ENCODE data around the gene ACOT7.

The ACOT7 gene

DNA sequence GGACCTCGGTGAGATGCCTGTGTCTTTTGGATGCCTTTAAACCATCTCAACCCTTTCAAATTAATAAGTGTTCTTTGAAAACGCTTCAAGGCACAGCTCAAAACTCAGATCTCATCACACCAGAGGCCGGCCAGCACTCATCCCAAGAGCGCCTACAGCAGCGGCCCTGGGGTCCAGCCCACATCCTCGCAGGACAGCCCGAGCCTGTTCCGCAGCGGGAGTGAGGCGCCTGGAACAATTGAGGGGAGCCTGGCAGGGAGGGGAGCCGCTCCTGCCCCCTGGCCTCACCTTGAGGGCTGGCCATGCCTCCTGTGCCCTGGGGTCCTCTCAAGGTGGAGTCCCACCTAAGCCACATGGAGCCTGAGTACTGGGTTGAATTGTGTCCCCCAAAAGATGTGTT is 37.9 kb downstream of the ACOT7 start:
- Histone ChIP-seq H3K4me1 (ENCODE audit: insufficient read depth, low read length) (peaks cover 20% of the 10 kb centered on the region; the same call in 1 of the 2 replicates), H3K9ac (ENCODE audit: low read depth, low read length) (no peak overlapping the region), H3K36me3 (ENCODE audit: insufficient read depth, low read depth, low read length) (no peaks in the 10 kb centered on the region), H3K27ac (ENCODE audit: low read length) (no peak overlapping the region), H3K4me3 (ENCODE audit: low read length) (no peak overlapping the region), H3K27me3 (ENCODE audit: insufficient read depth, low read length) (no peaks in the 10 kb centered on the region), H3K9me3 (ENCODE audit: insufficient read depth, low read depth, low read length) (no peaks in the 10 kb centered on the region)

DNA sequence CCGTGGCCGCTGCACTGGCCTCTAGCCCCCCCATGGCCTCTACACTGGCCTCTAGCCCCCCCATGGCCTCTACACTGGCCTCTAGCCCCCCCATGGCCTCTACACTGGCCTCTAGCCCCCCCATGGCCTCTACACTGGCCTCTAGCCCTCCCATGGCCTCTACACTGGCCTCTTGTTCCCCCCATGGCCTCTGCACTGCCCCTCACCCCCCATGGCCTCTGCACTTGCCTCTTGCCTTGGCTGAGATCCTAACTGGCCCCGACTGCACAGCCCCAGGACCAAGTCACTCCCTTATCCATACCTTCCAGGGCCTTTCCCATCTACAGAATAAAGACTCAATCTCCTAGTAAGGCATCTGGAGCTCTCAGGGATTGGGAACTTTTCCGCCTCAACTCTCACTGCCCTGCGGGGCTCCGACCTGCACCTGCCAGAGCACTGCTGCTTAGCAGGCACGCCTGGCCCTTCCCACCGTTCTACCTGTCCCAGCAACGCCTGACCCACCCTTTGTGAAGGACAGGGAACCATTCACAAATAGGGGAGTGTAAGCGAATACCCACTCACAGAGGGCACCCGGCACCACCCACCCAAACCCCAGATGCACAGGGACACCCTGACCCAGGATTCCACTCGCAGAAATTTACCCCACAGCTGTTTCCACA is 38.8 kb downstream of the ACOT7 start:
- peaks cover 13% of the 10 kb centered on the region; the same call in 1 of the 2 replicates for H3K4me1 ChIP-seq (ENCODE audit: insufficient read depth, low read length)
- no peaks in the 10 kb centered on the region for H3K36me3 ChIP-seq (ENCODE audit: insufficient read depth, low read depth, low read length)

DNA sequence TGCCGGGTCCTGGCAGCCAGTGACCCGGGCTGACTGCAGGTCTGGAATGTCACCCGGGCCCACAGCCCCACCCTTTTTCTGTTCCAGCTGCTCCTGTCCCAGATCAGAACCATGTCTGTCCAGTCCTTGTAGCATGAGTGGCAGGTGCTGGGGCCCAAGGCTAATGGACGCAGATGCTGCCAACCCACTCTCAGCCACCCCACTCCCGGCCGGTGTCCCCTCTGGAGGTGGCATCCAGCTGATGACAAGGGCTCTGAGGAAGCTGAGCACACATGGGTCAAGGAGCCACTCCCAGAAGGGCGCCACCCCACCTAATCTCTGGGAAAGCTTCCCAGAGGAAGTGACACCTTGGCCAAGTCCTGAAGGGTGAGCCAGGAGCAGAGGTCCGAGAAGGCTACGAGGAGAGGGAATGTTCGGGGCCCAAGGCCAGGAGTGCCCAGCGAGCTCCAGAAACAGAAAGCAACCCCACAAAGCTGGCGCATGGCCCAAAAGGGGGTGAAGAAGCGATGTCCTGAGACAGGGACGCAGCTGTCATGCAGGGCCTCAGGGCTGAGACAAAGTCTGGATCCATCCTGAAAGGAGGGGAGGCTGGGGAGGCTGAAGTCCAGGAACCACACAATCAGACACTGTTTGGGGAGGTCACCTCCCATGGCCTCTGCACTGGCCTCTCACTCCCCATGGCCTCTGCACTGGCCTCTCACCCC is 39.5 kb downstream of the ACOT7 start:
- H3K9ac ChIP-seq (ENCODE audit: low read depth, low read length), result no peak overlapping the region
- no peaks in the 10 kb centered on the region for H3K36me3 ChIP-seq (ENCODE audit: insufficient read depth, low read depth, low read length)
- no peaks in the 10 kb centered on the region for H3K27me3 ChIP-seq (ENCODE audit: insufficient read depth, low read length)
- no peak overlapping the region for H3K4me3 ChIP-seq (ENCODE audit: low read length)
- no peaks in the 10 kb centered on the region for H3K9me3 ChIP-seq (ENCODE audit: insufficient read depth, low read depth, low read length)
- peaks cover 6% of the 10 kb centered on the region; the same call in 1 of the 2 replicates for H3K4me1 ChIP-seq (ENCODE audit: insufficient read depth, low read length)
- H3K27ac ChIP-seq (ENCODE audit: low read length), result no peak overlapping the region

More for the DNA sequence above, 38.8 kb downstream of the ACOT7 start:
- H3K9ac ChIP-seq (ENCODE audit: low read depth, low read length), result no peak overlapping the region
- H3K4me3 ChIP-seq (ENCODE audit: low read length), result no peak overlapping the region
- H3K27ac ChIP-seq (ENCODE audit: low read length), result no peak overlapping the region
- no peaks in the 10 kb centered on the region for H3K27me3 ChIP-seq (ENCODE audit: insufficient read depth, low read length)
- H3K9me3 ChIP-seq (ENCODE audit: insufficient read depth, low read depth, low read length), result no peaks in the 10 kb centered on the region

DNA sequence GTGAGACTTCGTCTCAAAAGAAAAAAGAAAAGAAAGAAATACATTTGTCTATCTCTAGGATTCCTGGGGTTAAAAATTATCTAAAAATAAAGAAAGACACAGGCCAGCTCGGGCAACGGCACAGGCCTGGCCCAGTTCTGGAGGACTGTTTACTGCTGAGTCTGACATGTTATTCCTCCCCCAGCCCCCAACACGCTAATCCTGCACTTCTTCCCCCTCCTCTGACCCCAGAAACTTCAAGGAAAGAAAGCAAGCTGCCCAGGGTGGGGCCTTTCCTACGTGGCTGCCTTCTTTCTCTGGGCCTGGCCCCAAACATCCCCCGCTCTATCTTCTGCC is 40.0 kb downstream of the ACOT7 start:
- H3K4me3 ChIP-seq (ENCODE audit: low read length), result no peak overlapping the region
- no peak overlapping the region for H3K9ac ChIP-seq (ENCODE audit: low read depth, low read length)
- no peak overlapping the region for H3K27ac ChIP-seq (ENCODE audit: low read length)
- no peaks in the 10 kb centered on the region for H3K27me3 ChIP-seq (ENCODE audit: insufficient read depth, low read length)
- 0 out of 2 replicates have a peak, but pooled peaks cover 2% of the 10 kb centered on the region for H3K36me3 ChIP-seq (ENCODE audit: insufficient read depth, low read depth, low read length)
- peaks cover 5% of the 10 kb centered on the region; the same call in 1 of the 2 replicates for H3K4me1 ChIP-seq (ENCODE audit: insufficient read depth, low read length)
- H3K9me3 ChIP-seq (ENCODE audit: insufficient read depth, low read depth, low read length), result no peaks in the 10 kb centered on the region

DNA sequence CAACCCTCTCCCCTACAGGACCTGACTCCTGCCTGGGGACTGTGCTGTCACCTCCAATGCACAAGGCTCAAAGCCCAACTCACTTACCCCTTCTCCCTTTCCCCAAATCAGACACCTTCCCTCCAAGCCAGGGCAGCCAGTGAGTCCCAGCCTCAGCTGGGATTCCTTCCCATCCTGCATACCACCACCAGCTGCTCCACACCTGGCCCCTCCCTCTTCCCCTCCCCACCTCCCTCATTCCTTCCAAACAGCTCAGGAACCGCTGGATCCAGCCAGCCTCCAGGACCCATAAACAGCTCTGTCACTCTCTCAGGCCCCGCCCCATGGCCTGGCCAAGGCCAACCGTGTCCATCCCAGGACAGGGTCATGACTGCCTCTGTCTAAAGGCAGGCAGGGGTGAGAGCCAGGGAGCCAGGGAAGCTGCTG is 41.4 kb downstream of the ACOT7 start:
- Histone ChIP-seq H3K9ac (ENCODE audit: low read depth, low read length) (no peak overlapping the region), H3K36me3 (ENCODE audit: insufficient read depth, low read depth, low read length) (0 out of 2 replicates have a peak, but pooled peaks cover 10% of the 10 kb centered on the region), H3K27ac (ENCODE audit: low read length) (no peak overlapping the region), H3K4me1 (ENCODE audit: insufficient read depth, low read length) (0 out of 2 replicates have a peak, but pooled peaks cover 2% of the 10 kb centered on the region), H3K4me3 (ENCODE audit: low read length) (no peak overlapping the region), H3K27me3 (ENCODE audit: insufficient read depth, low read length) (no peaks in the 10 kb centered on the region), H3K9me3 (ENCODE audit: insufficient read depth, low read depth, low read length) (no peaks in the 10 kb centered on the region)

DNA sequence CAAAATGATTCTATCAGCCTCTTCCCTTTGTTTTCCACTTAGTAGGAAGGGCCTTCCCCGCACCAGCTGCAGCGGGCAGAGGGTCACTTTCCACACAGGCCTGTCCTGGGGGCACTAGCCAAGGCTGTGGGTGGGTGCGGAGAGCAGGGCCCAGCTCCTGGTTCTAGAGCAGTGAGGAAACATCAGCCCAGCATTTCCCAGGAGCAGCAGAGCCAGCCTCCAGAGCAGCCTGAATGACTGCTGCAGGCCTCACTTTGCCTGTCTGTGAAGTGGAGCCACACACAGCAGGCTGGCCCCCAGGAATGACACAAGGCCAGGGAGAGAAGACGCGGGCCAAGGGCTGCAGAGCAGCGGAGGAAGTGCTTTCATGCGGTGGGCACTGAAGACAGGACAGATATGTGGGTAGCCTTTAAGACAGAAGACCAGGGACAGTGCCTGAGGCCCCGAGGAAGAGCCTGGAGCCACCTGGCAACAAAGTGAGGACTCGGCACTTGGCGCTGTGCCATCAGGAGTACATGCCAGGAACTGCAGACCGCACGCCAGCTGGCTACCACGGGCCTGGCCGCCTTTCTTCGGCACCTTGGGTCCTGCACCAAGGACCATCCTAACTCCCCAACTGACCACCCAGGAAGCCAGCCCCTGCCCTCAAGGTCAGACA is 42.0 kb downstream of the ACOT7 start:
- H3K27me3 ChIP-seq (ENCODE audit: insufficient read depth, low read length), result no peaks in the 10 kb centered on the region
- H3K27ac ChIP-seq (ENCODE audit: low read length), result no peak overlapping the region
- 0 out of 2 replicates have a peak, but pooled peaks cover 2% of the 10 kb centered on the region for H3K4me1 ChIP-seq (ENCODE audit: insufficient read depth, low read length)
- H3K4me3 ChIP-seq (ENCODE audit: low read length), result no peak overlapping the region
- H3K36me3 ChIP-seq (ENCODE audit: insufficient read depth, low read depth, low read length), result 0 out of 2 replicates have a peak, but pooled peaks cover 15% of the 10 kb centered on the region
- no peak overlapping the region for H3K9ac ChIP-seq (ENCODE audit: low read depth, low read length)
- H3K9me3 ChIP-seq (ENCODE audit: insufficient read depth, low read depth, low read length), result no peaks in the 10 kb centered on the region

DNA sequence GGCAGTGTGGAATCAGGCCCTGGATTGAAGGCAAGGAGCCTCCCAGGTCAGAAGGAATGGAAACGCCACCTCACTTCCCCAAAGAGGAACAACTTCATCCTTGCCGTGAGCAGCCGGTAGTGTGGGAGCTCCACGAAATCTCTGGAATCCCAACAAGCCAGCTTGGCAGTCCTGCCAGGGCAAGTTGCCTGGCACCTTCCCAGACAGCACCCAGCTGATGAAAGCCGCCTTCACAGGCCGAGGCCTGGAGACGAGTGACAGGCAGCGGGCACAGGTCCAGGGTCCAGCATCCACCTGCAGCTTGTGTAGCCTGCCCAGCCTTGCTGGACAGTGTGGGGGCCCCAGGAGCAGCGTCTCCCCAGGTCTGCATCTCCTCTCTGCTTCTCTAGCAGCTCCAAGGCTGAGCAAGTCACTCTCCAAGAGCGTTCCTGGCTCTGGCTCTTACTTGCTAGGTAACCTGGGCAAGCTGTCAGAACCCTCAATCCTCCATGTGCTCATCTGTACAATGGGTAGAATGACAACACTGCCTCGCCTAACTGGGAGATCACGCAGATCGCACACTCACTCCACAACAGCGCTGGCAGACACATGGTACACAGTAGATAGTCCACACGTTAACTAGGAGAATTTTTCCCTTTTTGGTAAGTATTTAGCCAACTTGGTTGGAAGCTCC is 43.0 kb downstream of the ACOT7 start:
- Histone ChIP-seq H3K27ac (ENCODE audit: low read length) (no peak overlapping the region), H3K9me3 (ENCODE audit: insufficient read depth, low read depth, low read length) (no peaks in the 10 kb centered on the region)

DNA sequence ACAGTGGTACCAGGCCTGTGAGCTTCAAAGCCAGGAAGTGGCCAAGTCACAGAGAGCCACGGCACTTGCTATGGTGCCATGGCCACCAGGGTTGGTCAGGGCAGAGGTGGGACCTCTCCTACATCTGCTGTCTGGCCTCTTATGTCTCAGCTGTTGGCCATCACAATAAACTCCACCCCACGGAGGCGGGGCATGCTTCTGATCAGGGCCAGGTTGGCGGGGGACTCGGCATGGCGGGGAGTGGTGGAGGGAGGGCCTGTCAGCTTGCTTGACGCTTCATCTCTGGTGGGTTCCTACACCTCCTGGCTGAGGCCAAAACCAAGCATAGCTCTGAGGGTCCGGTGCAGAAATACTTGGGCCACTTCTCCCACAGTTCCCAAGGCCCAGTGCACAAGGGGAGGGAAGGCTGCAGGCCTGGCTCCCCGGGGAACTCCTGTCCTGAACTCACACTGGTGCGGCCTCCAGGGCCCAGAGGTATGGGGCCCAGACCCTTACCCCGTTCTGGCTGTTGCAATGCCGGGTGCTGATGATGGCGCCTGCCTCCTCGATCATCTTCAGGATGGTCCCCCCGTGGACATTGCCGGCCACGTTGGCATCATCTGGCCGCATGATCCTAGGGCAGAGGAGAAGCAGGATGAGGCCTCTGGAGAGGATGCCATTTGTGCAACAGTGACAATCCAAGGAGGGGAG is 44.2 kb downstream of the ACOT7 start:
- Histone ChIP-seq H3K36me3 (ENCODE audit: insufficient read depth, low read depth, low read length) (0 out of 2 replicates have a peak, but pooled peaks cover 15% of the 10 kb centered on the region), H3K4me1 (ENCODE audit: insufficient read depth, low read length) (0 out of 2 replicates have a peak, but pooled peaks cover 2% of the 10 kb centered on the region), H3K4me3 (ENCODE audit: low read length) (no peak overlapping the region), H3K9ac (ENCODE audit: low read depth, low read length) (no peak overlapping the region), H3K27ac (ENCODE audit: low read length) (no peak overlapping the region), H3K9me3 (ENCODE audit: insufficient read depth, low read depth, low read length) (no peaks in the 10 kb centered on the region), H3K27me3 (ENCODE audit: insufficient read depth, low read length) (no peaks in the 10 kb centered on the region)

More for the DNA sequence above, 43.0 kb downstream of the ACOT7 start:
- Histone ChIP-seq H3K9ac (ENCODE audit: low read depth, low read length) (no peak overlapping the region), H3K4me3 (ENCODE audit: low read length) (no peak overlapping the region), H3K4me1 (ENCODE audit: insufficient read depth, low read length) (0 out of 2 replicates have a peak, but pooled peaks cover 2% of the 10 kb centered on the region), H3K27me3 (ENCODE audit: insufficient read depth, low read length) (no peaks in the 10 kb centered on the region), H3K36me3 (ENCODE audit: insufficient read depth, low read depth, low read length) (0 out of 2 replicates have a peak, but pooled peaks cover 15% of the 10 kb centered on the region)

DNA sequence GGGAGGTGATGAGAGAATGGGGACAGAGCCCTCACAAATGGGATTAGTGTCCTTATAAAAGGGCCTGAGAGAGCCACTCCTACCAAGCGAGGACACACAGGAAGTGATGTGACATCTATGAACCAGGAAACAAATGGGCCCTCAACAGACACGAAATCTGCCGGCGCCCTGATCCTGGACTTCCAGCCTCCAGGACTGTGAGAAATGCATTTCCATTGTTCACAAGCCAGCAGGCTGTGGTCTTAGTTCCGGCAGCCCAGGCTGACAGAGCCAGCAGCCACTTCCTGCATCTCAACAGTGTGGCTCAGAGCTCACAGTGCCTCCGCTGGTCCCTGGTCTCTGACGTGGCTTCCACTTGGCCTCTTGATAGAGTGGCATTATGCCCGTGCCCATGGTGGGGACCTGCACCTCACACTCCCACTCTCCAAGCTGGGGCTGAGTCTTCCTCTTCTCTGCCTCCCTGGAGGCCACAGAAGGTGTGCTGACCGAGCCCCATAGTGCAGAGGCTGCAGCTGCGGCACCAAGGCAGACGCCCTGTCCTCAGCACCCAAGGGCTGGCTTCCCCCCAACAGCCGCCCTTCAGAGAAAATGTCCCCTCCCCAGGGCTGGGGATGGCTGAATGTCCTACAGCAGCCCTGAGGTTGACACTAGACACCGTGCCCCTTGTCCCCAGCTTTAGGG is 44.9 kb downstream of the ACOT7 start:
- Histone ChIP-seq H3K27ac (ENCODE audit: low read length) (no peak overlapping the region), H3K9ac (ENCODE audit: low read depth, low read length) (no peak overlapping the region), H3K27me3 (ENCODE audit: insufficient read depth, low read length) (no peaks in the 10 kb centered on the region), H3K36me3 (ENCODE audit: insufficient read depth, low read depth, low read length) (0 out of 2 replicates have a peak, but pooled peaks cover 15% of the 10 kb centered on the region), H3K4me1 (ENCODE audit: insufficient read depth, low read length) (0 out of 2 replicates have a peak, but pooled peaks cover 2% of the 10 kb centered on the region), H3K9me3 (ENCODE audit: insufficient read depth, low read depth, low read length) (no peaks in the 10 kb centered on the region), H3K4me3 (ENCODE audit: low read length) (no peak overlapping the region)

DNA sequence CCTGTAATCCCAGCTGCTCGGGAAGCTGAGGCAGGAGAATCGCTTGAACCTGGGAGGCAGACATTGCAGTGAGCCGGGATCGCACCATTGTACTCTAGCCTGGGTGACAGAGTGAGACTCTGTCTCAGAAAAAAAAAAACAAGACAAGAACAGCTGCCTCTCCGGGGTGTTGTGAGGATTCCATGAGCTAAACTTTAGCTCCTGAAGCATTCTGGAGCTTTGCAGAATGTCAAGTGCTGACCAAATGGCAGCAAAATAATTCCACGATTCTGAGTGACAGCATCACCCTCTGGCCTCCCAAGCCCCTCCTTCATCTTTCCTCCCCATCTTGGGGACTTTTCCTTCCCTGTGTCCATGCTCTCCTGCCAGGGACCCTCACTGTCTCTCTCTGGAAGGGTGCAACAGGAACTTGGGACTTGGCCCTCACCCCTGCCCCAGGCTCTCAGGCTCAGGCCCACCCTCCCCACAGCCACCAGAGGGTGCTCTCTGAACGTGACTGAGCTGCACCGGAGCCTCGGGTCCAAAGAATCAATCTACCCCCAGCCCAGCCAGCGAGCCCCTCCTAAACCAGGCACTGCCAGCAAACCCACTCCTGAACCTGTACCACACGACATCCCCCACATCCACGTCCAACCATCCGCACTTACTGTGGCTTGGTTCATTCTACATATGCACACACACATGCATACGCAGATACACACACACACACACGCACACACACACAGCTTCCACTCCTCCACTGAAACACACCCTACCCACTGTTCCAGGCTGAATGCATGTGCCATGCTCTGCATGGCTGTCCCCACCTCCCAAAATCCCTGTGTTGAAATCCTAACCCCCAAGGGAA is 45.7 kb downstream of the ACOT7 start:
- Histone ChIP-seq H3K27ac (ENCODE audit: low read length) (no peak overlapping the region), H3K4me3 (ENCODE audit: low read length) (no peak overlapping the region), H3K27me3 (ENCODE audit: insufficient read depth, low read length) (no peaks in the 10 kb centered on the region), H3K36me3 (ENCODE audit: insufficient read depth, low read depth, low read length) (0 out of 2 replicates have a peak, but pooled peaks cover 15% of the 10 kb centered on the region), H3K9me3 (ENCODE audit: insufficient read depth, low read depth, low read length) (no peaks in the 10 kb centered on the region), H3K4me1 (ENCODE audit: insufficient read depth, low read length) (0 out of 2 replicates have a peak, but pooled peaks cover 2% of the 10 kb centered on the region), H3K9ac (ENCODE audit: low read depth, low read length) (no peak overlapping the region)

All from iPS-20b (cell line).